IMR-90 (cell line): ENCODE data around the gene RAET1E. TPM values are rescaled to one million over a fixed set of nuclear protein-coding genes. Genes with fewer than 3 reads are reported as not detected.

Experiments
- ATAC-seq: fragments of 200-7000 bp; cut with Tn5 transposase; 2 replicates; pipeline ENCODE4 v1.9.1; 2020; ENCODE audit warnings: low read depth, mild to moderate bottlenecking, moderate library complexity
- BruUV-seq: library from RNA; stranded (reverse); fragments of 400-500 nt; replicated peaks from 2 replicates; lab custom pipeline; 2021; lab: Mats Ljungman, UMichigan
- CTCF ChIA-PET: fragments of 300-600 bp; formaldehyde crosslinking; extraction: SDS; loops from one replicate; lab custom pipeline; 2021; ENCODE audit warnings: antibody characterized with exemption; lab: Yijun Ruan, JAX
- POLR2A ChIA-PET: fragments of 300-600 bp; sonication (Branson Sonifier 250); formaldehyde crosslinking; loops from one replicate; lab custom pipeline; 2022; ENCODE audit warnings: antibody characterized with exemption; ENCODE audit not compliant: unreplicated experiment; lab: Charles Lee
- DNase-seq: peaks from one replicate; pipeline ENCODE4 v3.0.0; 2013
- H2AFZ ChIP-seq: replicated peaks from 2 replicates; pipeline ENCODE3; 2013; ENCODE audit warnings: low read length, mild to moderate bottlenecking; ENCODE audit not compliant: poor library complexity
- H2AK5ac ChIP-seq: 2 replicates; pipeline ENCODE4 v1.6.1; 2013; ENCODE audit warnings: low read depth, low read length, inconsistent platforms
- H2AK9ac ChIP-seq: replicated peaks from 2 replicates; pipeline ENCODE3; 2013; ENCODE audit warnings: mild to moderate bottlenecking, low read depth, low read length, moderate library complexity; ENCODE audit not compliant: poor library complexity
- H2BK120ac ChIP-seq: 2 replicates; pipeline ENCODE4 v1.6.1; 2013; ENCODE audit warnings: low read depth, low read length, inconsistent platforms
- H2BK15ac ChIP-seq: 3 replicates; pipeline ENCODE4 v1.6.1; 2013; ENCODE audit warnings: low read depth, low read length, inconsistent platforms
- H2BK20ac ChIP-seq: 2 replicates; pipeline ENCODE4 v1.6.1; 2013; ENCODE audit warnings: low read depth, mild to moderate bottlenecking, inconsistent platforms, low read length, moderate library complexity
- H2BK5ac ChIP-seq: 2 replicates; pipeline ENCODE4 v1.6.1; 2013; ENCODE audit warnings: mild to moderate bottlenecking, low read depth, low read length, inconsistent platforms; ENCODE audit not compliant: poor library complexity, severe bottlenecking
- H3K14ac ChIP-seq: replicated peaks from 2 replicates; pipeline ENCODE4 v1.6.1; 2013; ENCODE audit warnings: low read depth, low read length, inconsistent platforms
- H3K18ac ChIP-seq: 2 replicates; pipeline ENCODE4 v1.6.1; 2013; ENCODE audit warnings: low read depth, low read length, control low read depth
- H3K23ac ChIP-seq: 2 replicates; pipeline ENCODE4 v1.6.1; 2013; ENCODE audit warnings: low read depth, low read length, inconsistent platforms
- H3K27ac ChIP-seq: 2 replicates; pipeline ENCODE4 v1.5.1; 2013; ENCODE audit warnings: mild to moderate bottlenecking, control low read depth, low read length; ENCODE audit not compliant: insufficient read depth
- H3K27me3 ChIP-seq: 2 replicates; pipeline ENCODE4 v1.6.1; 2013; ENCODE audit warnings: low read length; ENCODE audit not compliant: control insufficient read depth, insufficient read depth
- H3K36me3 ChIP-seq: 2 replicates; pipeline ENCODE4 v1.6.1; 2013; ENCODE audit warnings: low read length, mixed read lengths; ENCODE audit not compliant: control insufficient read depth, insufficient read depth
- H3K4ac ChIP-seq: 2 replicates; pipeline ENCODE4 v1.6.1; 2013; ENCODE audit warnings: low read depth, low read length, inconsistent platforms
- H3K4me1 ChIP-seq: 2 replicates; pipeline ENCODE4 v1.6.1; 2013; ENCODE audit warnings: low read length, mixed read lengths; ENCODE audit not compliant: control insufficient read depth, insufficient read depth
- H3K4me2 ChIP-seq: 2 replicates; pipeline ENCODE4 v1.6.1; 2013; ENCODE audit warnings: low read depth, mild to moderate bottlenecking, control low read depth, low read length, moderate library complexity
- H3K4me3 ChIP-seq: 2 replicates; pipeline ENCODE4 v1.5.1; 2013; ENCODE audit warnings: low read depth, mild to moderate bottlenecking, control low read depth, low read length, moderate library complexity; ENCODE audit not compliant: insufficient read depth
- H3K56ac ChIP-seq: 2 replicates; pipeline ENCODE4 v1.6.1; 2013; ENCODE audit warnings: low read length, inconsistent platforms; ENCODE audit not compliant: insufficient read depth; ENCODE audit errors: extremely low read depth
- H3K79me1 ChIP-seq, 2 experiments: 2 replicates each; pipeline ENCODE4 v1.6.1; 2013; ENCODE audit warnings: low read length in 2 of 2, inconsistent platforms in 1 of 2, low read depth in 1 of 2
- H3K9ac ChIP-seq: 2 replicates; pipeline ENCODE4 v1.6.1; 2013; ENCODE audit warnings: low read depth, low read length, control low read depth
- H3K9me1 ChIP-seq: 2 replicates; pipeline ENCODE4 v1.6.1; 2013; ENCODE audit warnings: low read length, inconsistent platforms; ENCODE audit not compliant: insufficient read depth
- H3K9me3 ChIP-seq: 2 replicates; pipeline ENCODE4 v1.6.1; 2013; ENCODE audit warnings: low read length; ENCODE audit not compliant: control insufficient read depth, insufficient read depth
- H4K20me1 ChIP-seq: 2 replicates; pipeline ENCODE4 v1.6.1; 2013; ENCODE audit warnings: low read length, inconsistent platforms; ENCODE audit not compliant: insufficient read depth
- H4K5ac ChIP-seq: 2 replicates; pipeline ENCODE4 v1.6.1; 2013; ENCODE audit warnings: mild to moderate bottlenecking, low read depth, low read length, control low read depth
- H4K8ac ChIP-seq, 2 experiments: 2 replicates each; pipeline ENCODE4 v1.6.1; 2013; ENCODE audit warnings: low read depth in 2 of 2, low read length in 2 of 2, control low read depth in 1 of 2, inconsistent platforms in 1 of 2
- H4K91ac ChIP-seq: 2 replicates; pipeline ENCODE4 v1.6.1; 2013; ENCODE audit warnings: low read depth, low read length, inconsistent platforms; ENCODE audit not compliant: insufficient read depth
- CHD1 ChIP-seq: IDR thresholded peaks from 2 replicates; pipeline ENCODE4 v1.6.1; 2012; ENCODE audit warnings: low read depth, low read length, improper control_type of control experiment
- ELK1 ChIP-seq: fragments of 150-350 bp; IDR thresholded peaks from 2 replicates; pipeline ENCODE4 v1.6.1; 2016; ENCODE audit warnings: low read depth, mild to moderate bottlenecking, low read length, moderate library complexity, borderline replicate concordance
- FOS ChIP-seq: fragments of 150-350 bp; IDR thresholded peaks from 2 replicates; pipeline ENCODE4 v1.6.1; 2016; ENCODE audit warnings: low read depth, low read length
- MAZ ChIP-seq: IDR thresholded peaks from 2 replicates; pipeline ENCODE4 v1.6.1; 2012; ENCODE audit warnings: low read depth, mild to moderate bottlenecking, low read length, improper control_type of control experiment, moderate library complexity, borderline replicate concordance
- MXI1 ChIP-seq: IDR thresholded peaks from 2 replicates; pipeline ENCODE4 v1.6.1; 2012; ENCODE audit warnings: low read depth, mild to moderate bottlenecking, low read length, moderate library complexity, borderline replicate concordance
- NFE2L2 ChIP-seq: fragments of 150-350 bp; IDR thresholded peaks from 2 replicates; pipeline ENCODE4 v1.6.1; 2016; ENCODE audit warnings: low read depth, mild to moderate bottlenecking, low read length
- POLR2A ChIP-seq: IDR thresholded peaks from 2 replicates; pipeline ENCODE4 v1.6.1; 2012; ENCODE audit warnings: mild to moderate bottlenecking, low read depth, low read length
- RAD21 ChIP-seq: IDR thresholded peaks from 2 replicates; pipeline ENCODE4 v1.6.1; 2012; ENCODE audit warnings: low read length, improper control_type of control experiment
- RFX5 ChIP-seq: IDR thresholded peaks from 2 replicates; pipeline ENCODE4 v1.8.0; 2012; ENCODE audit warnings: low read depth, mild to moderate bottlenecking, low read length, moderate library complexity
- SMC3 ChIP-seq: fragments of 150-350 bp; IDR thresholded peaks from 2 replicates; pipeline ENCODE4 v1.6.1; 2016; ENCODE audit warnings: low read depth, mild to moderate bottlenecking, antibody characterized with exemption, low read length, moderate library complexity
- WGBS, 2 experiments: methylation state at CpG; one replicate each; pipeline versions ENCODE4 v1.1.5 to v1.1.7; 2013; ENCODE audit warnings: missing lambda C conversion rate in 2 of 2; ENCODE audit not compliant: insufficient read length in 1 of 2; ENCODE audit errors: extremely low coverage in 2 of 2; 5-methylcytosine and 5-hydroxymethylcytosine counted together
- dilution Hi-C: fragments of 300-500 bp; cut with HindIII; formaldehyde crosslinking; loops from one replicate; pipeline ENCODE4 v1.14.3; 2018; ENCODE audit warnings: low sequenced_read_pairs; ENCODE audit not compliant: unreplicated experiment
- in situ Hi-C: fragments of 300-500 bp; cut with MboI; formaldehyde crosslinking; loops from 3 replicates; pipeline ENCODE4 v1.14.3; 2019; ENCODE audit warnings: low sequenced_read_pairs, inconsistent platforms, mixed read lengths
- intact Hi-C: fragments of 100-400 bp; cut with micrococcal nuclease; formaldehyde crosslinking; loops from 2 replicates; pipeline ENCODE4 v1.10.0; 2022
- polyA plus RNA-seq, 3 experiments: library from polyadenylated mRNA; depleted of rRNA; stranded (reverse); fragments of >200 nt; gene quantifications; 2 replicates each; pipeline ENCODE4 v1.2.3, GENCODE V29; 2012; ENCODE audit warnings: low replicate concordance in 1 of 3
- total RNA-seq: library from RNA; depleted of rRNA; stranded (reverse); fragments of >200 nt; gene quantifications from 2 replicates; pipeline ENCODE4 v1.2.3, GENCODE V29; 2012
- TF ChIP-seq, protein P1 (sequence below): conservative IDR thresholded peaks from 2 replicates; pipeline ENCODE4 v1.5.1; 2012; ENCODE audit warnings: mild to moderate bottlenecking, low read depth, low read length, improper control_type of control experiment

The RAET1E gene
- total and polyA plus RNA-seq, 2 of the 4 experiments (the other 2 are of a cell fraction): not detected

DNA sequence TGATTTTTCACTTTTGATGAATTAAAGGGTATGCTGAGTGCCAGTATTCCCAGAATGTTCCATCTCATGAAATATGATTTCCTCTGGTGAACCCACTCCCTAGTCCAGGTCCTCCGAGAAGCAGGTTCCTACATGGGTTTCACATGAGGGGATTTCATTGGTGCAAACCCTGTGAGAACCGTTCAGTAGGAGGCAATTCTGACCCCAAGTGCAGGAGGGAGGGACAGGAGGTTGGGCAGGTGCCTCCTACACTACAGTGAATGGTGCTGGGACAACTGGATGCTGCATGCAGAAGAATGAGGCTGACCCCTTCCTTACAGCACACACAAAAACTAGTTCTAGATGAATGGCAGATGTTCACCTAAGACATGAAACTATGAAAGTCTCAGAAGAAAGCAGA is 38.8 kb upstream of the RAET1E start:
- Histone ChIP-seq H2BK20ac (no peak overlapping the region), H3K14ac (no peak overlapping the region), H2BK120ac (no peak overlapping the region), H3K4ac (no peak overlapping the region), H3K4me3 (no peak overlapping the region), H3K9me3 (no peaks in the 10 kb centered on the region), H2AFZ (no peak overlapping the region), H3K9me1 (no peaks in the 10 kb centered on the region), H3K36me3 (no peaks in the 10 kb centered on the region), H3K9ac (no peak overlapping the region), H4K5ac (no peak overlapping the region), H4K20me1 (no peaks in the 10 kb centered on the region), H2BK15ac (no peak overlapping the region), H3K27ac (no peak overlapping the region), H3K27me3 (peaks cover 56% of the 10 kb centered on the region), H2BK5ac (no peak overlapping the region), H3K79me1 (no peaks in the 10 kb centered on the region), H3K23ac (no peak overlapping the region), H3K56ac (no peak overlapping the region), H3K4me2 (no peak overlapping the region), H4K91ac (no peak overlapping the region), H3K4me1 (peaks cover 4% of the 10 kb centered on the region; the same call in 1 of the 2 replicates), H2AK5ac (no peak overlapping the region), H4K8ac (no peak overlapping the region), H2AK9ac (no peak overlapping the region), H3K18ac (no peak overlapping the region)
- no peak for DNase-seq
- BruUV-seq: no TSS peak
- dilution Hi-C loops (no loop called here), in situ Hi-C loops (loop anchor here (5.0 to 25.0 kb wide), 3 partner anchors 71 to 878 kb away; no protein-coding TSS in a partner anchor), intact Hi-C loops (loop anchor here (10.0 kb wide), 1 partner anchor 878 kb away; no protein-coding TSS in a partner anchor)
- TF ChIP-seq CHD1: no peak
- TF ChIP-seq POLR2A: no peak
- TF ChIP-seq, protein P1, sequence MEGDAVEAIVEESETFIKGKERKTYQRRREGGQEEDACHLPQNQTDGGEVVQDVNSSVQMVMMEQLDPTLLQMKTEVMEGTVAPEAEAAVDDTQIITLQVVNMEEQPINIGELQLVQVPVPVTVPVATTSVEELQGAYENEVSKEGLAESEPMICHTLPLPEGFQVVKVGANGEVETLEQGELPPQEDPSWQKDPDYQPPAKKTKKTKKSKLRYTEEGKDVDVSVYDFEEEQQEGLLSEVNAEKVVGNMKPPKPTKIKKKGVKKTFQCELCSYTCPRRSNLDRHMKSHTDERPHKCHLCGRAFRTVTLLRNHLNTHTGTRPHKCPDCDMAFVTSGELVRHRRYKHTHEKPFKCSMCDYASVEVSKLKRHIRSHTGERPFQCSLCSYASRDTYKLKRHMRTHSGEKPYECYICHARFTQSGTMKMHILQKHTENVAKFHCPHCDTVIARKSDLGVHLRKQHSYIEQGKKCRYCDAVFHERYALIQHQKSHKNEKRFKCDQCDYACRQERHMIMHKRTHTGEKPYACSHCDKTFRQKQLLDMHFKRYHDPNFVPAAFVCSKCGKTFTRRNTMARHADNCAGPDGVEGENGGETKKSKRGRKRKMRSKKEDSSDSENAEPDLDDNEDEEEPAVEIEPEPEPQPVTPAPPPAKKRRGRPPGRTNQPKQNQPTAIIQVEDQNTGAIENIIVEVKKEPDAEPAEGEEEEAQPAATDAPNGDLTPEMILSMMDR: no peak
- no peak for TF ChIP-seq MAZ
- no peak for TF ChIP-seq ELK1
- no peak for TF ChIP-seq SMC3
- no peak for TF ChIP-seq NFE2L2
- TF ChIP-seq RAD21: no peak
- TF ChIP-seq FOS: no peak
- TF ChIP-seq RFX5: no peak
- TF ChIP-seq MXI1: no peak
- WGBS, 2 experiments: no CpG with 5 or more reads among the region's 2 CpGs
- no peak for ATAC-seq
- POLR2A ChIA-PET: no interaction called here
- CTCF ChIA-PET: no interaction called here
